ENCODE measurements around the gene SERPING1. TPM values are rescaled to one million over a fixed set of nuclear protein-coding genes. Genes with fewer than 3 reads are reported as not detected.

The SERPING1 gene
- total RNA-seq, 1 donor from 2014 or later, result 62.5 TPM

- H3K4me1 Mint-ChIP-seq (ENCODE audit: low read depth, unreplicated experiment), result peaks cover 1% of the 10 kb centered on the region
- H3K36me3 Mint-ChIP-seq (ENCODE audit: low read depth, unreplicated experiment), result peaks cover 4% of the 10 kb centered on the region
- TF ChIP-seq EZH2 (IDR thresholded peaks at IDR 0.05; ENCODE audit: insufficient read depth, low read length), result no peak
- TF ChIP-seq CTCF (IDR thresholded peaks at IDR 0.05; ENCODE audit: insufficient read depth, low read depth, low read length), result no peak
- no peak overlapping the region for H3K4me3 ChIP-seq (ENCODE audit: insufficient read depth, low read depth, low read length)
- peaks cover 6% of the 10 kb centered on the region for H3K27me3 Mint-ChIP-seq (ENCODE audit: low read depth, unreplicated experiment)
- H3K9ac ChIP-seq (ENCODE audit: low read length), result no peak overlapping the region
- no peak overlapping the region for H3K4me2 ChIP-seq (ENCODE audit: low read length)
- no peak overlapping the region for H3K4me3 Mint-ChIP-seq (ENCODE audit: unreplicated experiment)
- no peaks in the 10 kb centered on the region for H3K9me3 ChIP-seq (ENCODE audit: insufficient read depth, low read depth, low read length)
- no peak overlapping the region for H3K27ac Mint-ChIP-seq (ENCODE audit: unreplicated experiment)
- no peaks in the 10 kb centered on the region for H3K4me1 ChIP-seq (ENCODE audit: insufficient read depth, low read length)
- no peaks in the 10 kb centered on the region for H3K36me3 ChIP-seq (ENCODE audit: insufficient read depth, low read length)
- H3K27me3 ChIP-seq (ENCODE audit: insufficient read depth, low read length), result peaks cover 2% of the 10 kb centered on the region
- no peak overlapping the region for H2AFZ ChIP-seq (ENCODE audit: low read depth, low read length)
- H3K27ac ChIP-seq (ENCODE audit: low read depth, low read length), result no peak overlapping the region
- H4K20me1 ChIP-seq (ENCODE audit: insufficient read depth, low read length), result no peaks in the 10 kb centered on the region
- DNase-seq (ENCODE audit: low read depth) (no peak), FAIRE-seq (no peak)
- H3K79me2 ChIP-seq (ENCODE audit: insufficient read depth, low read length), result no peaks in the 10 kb centered on the region
- peaks cover 6% of the 10 kb centered on the region for H3K9me3 Mint-ChIP-seq (ENCODE audit: unreplicated experiment)
Measured at GRCh38 chr11:57626895-57627294, 29.4 kb downstream of the SERPING1 start.

GRCh38 chr11:57630171-57630570, 32.7 kb downstream of the SERPING1 start:
- H3K27me3 Mint-ChIP-seq (ENCODE audit: low read depth, unreplicated experiment), result peaks cover 16% of the 10 kb centered on the region
- Histone ChIP-seq H3K27ac (ENCODE audit: low read depth, low read length) (no peak overlapping the region), H3K79me2 (ENCODE audit: insufficient read depth, low read length) (no peaks in the 10 kb centered on the region), H3K9ac (ENCODE audit: low read length) (no peak overlapping the region), H3K27me3 (ENCODE audit: insufficient read depth, low read length) (peaks cover 16% of the 10 kb centered on the region), H3K36me3 (ENCODE audit: insufficient read depth, low read length) (no peaks in the 10 kb centered on the region), H3K4me3 (ENCODE audit: insufficient read depth, low read depth, low read length) (no peak overlapping the region), H2AFZ (ENCODE audit: low read depth, low read length) (no peak overlapping the region), H4K20me1 (ENCODE audit: insufficient read depth, low read length) (no peaks in the 10 kb centered on the region), H3K4me1 (ENCODE audit: insufficient read depth, low read length) (no peaks in the 10 kb centered on the region), H3K4me2 (ENCODE audit: low read length) (no peak overlapping the region), H3K9me3 (ENCODE audit: insufficient read depth, low read depth, low read length) (no peaks in the 10 kb centered on the region)
- no peak for DNase-seq (ENCODE audit: low read depth)
- H3K27ac Mint-ChIP-seq (ENCODE audit: unreplicated experiment), result no peak overlapping the region
- peaks cover 3% of the 10 kb centered on the region for H3K9me3 Mint-ChIP-seq (ENCODE audit: unreplicated experiment)
- TF ChIP-seq EZH2 (IDR thresholded peaks at IDR 0.05; ENCODE audit: insufficient read depth, low read length), result no peak
- no peak for TF ChIP-seq CTCF (IDR thresholded peaks at IDR 0.05; ENCODE audit: insufficient read depth, low read depth, low read length)
- peaks cover 1% of the 10 kb centered on the region for H3K4me1 Mint-ChIP-seq (ENCODE audit: low read depth, unreplicated experiment)
- no peaks in the 10 kb centered on the region for H3K36me3 Mint-ChIP-seq (ENCODE audit: low read depth, unreplicated experiment)
- no peak overlapping the region for H3K4me3 Mint-ChIP-seq (ENCODE audit: unreplicated experiment)
- no peak for FAIRE-seq

GRCh38 chr11:57632116-57632515, 34.6 kb downstream of the SERPING1 start:
- H2AFZ ChIP-seq (ENCODE audit: low read depth, low read length), result no peak overlapping the region
- Mint-ChIP-seq H3K27ac (ENCODE audit: unreplicated experiment) (no peak overlapping the region), H3K4me1 (ENCODE audit: low read depth, unreplicated experiment) (peaks cover 1% of the 10 kb centered on the region)

More at GRCh38 chr11:57632116-57632515, 34.6 kb downstream of the SERPING1 start:
- Histone ChIP-seq H3K4me2 (ENCODE audit: low read length) (no peak overlapping the region), H3K4me3 (ENCODE audit: insufficient read depth, low read depth, low read length) (no peak overlapping the region), H3K9ac (ENCODE audit: low read length) (no peak overlapping the region), H3K79me2 (ENCODE audit: insufficient read depth, low read length) (no peaks in the 10 kb centered on the region), H3K27me3 (ENCODE audit: insufficient read depth, low read length) (peaks cover 16% of the 10 kb centered on the region), H3K4me1 (ENCODE audit: insufficient read depth, low read length) (no peaks in the 10 kb centered on the region), H4K20me1 (ENCODE audit: insufficient read depth, low read length) (no peaks in the 10 kb centered on the region), H3K27ac (ENCODE audit: low read depth, low read length) (no peak overlapping the region), H3K9me3 (ENCODE audit: insufficient read depth, low read depth, low read length) (no peaks in the 10 kb centered on the region), H3K36me3 (ENCODE audit: insufficient read depth, low read length) (no peaks in the 10 kb centered on the region)
- FAIRE-seq (no peak), DNase-seq (ENCODE audit: low read depth) (no peak)
- H3K36me3 Mint-ChIP-seq (ENCODE audit: low read depth, unreplicated experiment), result no peaks in the 10 kb centered on the region
- peaks cover 3% of the 10 kb centered on the region for H3K9me3 Mint-ChIP-seq (ENCODE audit: unreplicated experiment)
- H3K4me3 Mint-ChIP-seq (ENCODE audit: unreplicated experiment), result no peak overlapping the region
- H3K27me3 Mint-ChIP-seq (ENCODE audit: low read depth, unreplicated experiment), result peaks cover 16% of the 10 kb centered on the region
- TF ChIP-seq EZH2 (IDR thresholded peaks at IDR 0.05; ENCODE audit: insufficient read depth, low read length) (no peak), CTCF (IDR thresholded peaks at IDR 0.05; ENCODE audit: insufficient read depth, low read depth, low read length) (no peak)
